Measurements from ENCODE around the gene LFNG. TPM values are rescaled to one million over a fixed set of nuclear protein-coding genes. Genes with fewer than 3 reads are reported as not detected.

Gene LFNG
- total RNA-seq, 1 donor from 2014 or later, result 10.6 TPM

DNA sequence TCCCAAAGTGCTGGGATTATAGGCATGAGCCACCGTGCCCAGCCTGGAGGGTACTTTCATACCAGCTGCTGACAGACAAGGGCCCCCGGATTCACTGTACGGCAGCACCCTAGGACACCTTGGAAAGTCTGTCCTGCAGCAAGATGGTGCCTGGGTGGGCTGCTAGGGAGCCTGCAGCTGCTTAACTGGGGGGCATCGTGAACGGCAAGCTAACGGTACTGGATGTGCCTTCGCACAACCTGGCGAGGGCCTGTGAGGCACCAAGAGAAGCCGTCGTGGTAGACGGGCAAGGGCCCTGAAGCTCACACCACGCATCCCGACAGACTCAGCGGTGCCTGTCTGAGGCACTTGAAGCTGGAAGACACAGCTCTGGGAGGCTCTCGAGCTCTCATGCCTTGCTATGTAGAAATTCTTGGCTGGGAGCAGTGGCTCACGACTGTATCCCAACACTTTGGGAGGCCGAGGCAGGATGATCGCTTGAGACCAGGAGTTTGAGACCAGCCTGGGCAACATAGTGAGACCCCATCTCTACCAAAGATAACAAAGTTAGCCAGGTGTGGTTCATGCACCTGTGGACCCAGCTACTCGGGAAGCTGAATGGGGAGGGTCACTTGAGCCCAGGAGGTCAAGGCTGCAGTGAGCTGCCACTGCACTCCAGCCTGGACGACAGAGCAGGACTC is 26.3 kb downstream of the LFNG start:
- DNase-seq (ENCODE audit: low spot score, unreplicated experiment), result no peak
- Mint-ChIP-seq H3K27ac (no peak overlapping the region), H3K27me3 (no peaks in the 10 kb centered on the region), H3K36me3 (ENCODE audit: insufficient read depth) (peaks cover 19% of the 10 kb centered on the region), H3K4me3 (ENCODE audit: low read depth) (no peak overlapping the region), H3K9me3 (ENCODE audit: low read depth) (no peaks in the 10 kb centered on the region), H3K4me1 (ENCODE audit: low read depth) (no peaks in the 10 kb centered on the region)
- TF ChIP-seq, protein P1, sequence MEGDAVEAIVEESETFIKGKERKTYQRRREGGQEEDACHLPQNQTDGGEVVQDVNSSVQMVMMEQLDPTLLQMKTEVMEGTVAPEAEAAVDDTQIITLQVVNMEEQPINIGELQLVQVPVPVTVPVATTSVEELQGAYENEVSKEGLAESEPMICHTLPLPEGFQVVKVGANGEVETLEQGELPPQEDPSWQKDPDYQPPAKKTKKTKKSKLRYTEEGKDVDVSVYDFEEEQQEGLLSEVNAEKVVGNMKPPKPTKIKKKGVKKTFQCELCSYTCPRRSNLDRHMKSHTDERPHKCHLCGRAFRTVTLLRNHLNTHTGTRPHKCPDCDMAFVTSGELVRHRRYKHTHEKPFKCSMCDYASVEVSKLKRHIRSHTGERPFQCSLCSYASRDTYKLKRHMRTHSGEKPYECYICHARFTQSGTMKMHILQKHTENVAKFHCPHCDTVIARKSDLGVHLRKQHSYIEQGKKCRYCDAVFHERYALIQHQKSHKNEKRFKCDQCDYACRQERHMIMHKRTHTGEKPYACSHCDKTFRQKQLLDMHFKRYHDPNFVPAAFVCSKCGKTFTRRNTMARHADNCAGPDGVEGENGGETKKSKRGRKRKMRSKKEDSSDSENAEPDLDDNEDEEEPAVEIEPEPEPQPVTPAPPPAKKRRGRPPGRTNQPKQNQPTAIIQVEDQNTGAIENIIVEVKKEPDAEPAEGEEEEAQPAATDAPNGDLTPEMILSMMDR (IDR thresholded peaks at IDR 0.05; ENCODE audit: unreplicated experiment), result no peak

- TF ChIP-seq, protein P1 (IDR thresholded peaks at IDR 0.05; ENCODE audit: unreplicated experiment), result no peak
- DNase-seq (ENCODE audit: low spot score, unreplicated experiment), result no peak
- Mint-ChIP-seq H3K27me3 (no peaks in the 10 kb centered on the region), H3K4me1 (ENCODE audit: low read depth) (no peaks in the 10 kb centered on the region), H3K36me3 (ENCODE audit: insufficient read depth) (peaks cover 19% of the 10 kb centered on the region), H3K27ac (no peak overlapping the region), H3K9me3 (ENCODE audit: low read depth) (no peaks in the 10 kb centered on the region), H3K4me3 (ENCODE audit: low read depth) (no peak overlapping the region)
Observed at GRCh38 chr7:2546776-2547586, 27.4 kb downstream of the LFNG start.

- no peaks in the 10 kb centered on the region for H3K27me3 Mint-ChIP-seq
- no peak for DNase-seq (ENCODE audit: low spot score, unreplicated experiment)
- no peaks in the 10 kb centered on the region for H3K9me3 Mint-ChIP-seq (ENCODE audit: low read depth)
- H3K27ac Mint-ChIP-seq, result peak overlapping the region; percentile 52
- peaks cover 17% of the 10 kb centered on the region for H3K36me3 Mint-ChIP-seq (ENCODE audit: insufficient read depth)
- H3K4me1 Mint-ChIP-seq (ENCODE audit: low read depth), result peaks cover 9% of the 10 kb centered on the region
- H3K4me3 Mint-ChIP-seq (ENCODE audit: low read depth), result no peak overlapping the region
- TF ChIP-seq, protein P1 (IDR thresholded peaks at IDR 0.05; ENCODE audit: unreplicated experiment), result no peak
Observed at GRCh38 chr7:2551418-2551817, 31.8 kb downstream of the LFNG start.

GRCh38 chr7:2553108-2553507 is 33.5 kb downstream of the LFNG start:
- H3K36me3 Mint-ChIP-seq (ENCODE audit: insufficient read depth), result peaks cover 10% of the 10 kb centered on the region

More at GRCh38 chr7:2553108-2553507, 33.5 kb downstream of the LFNG start:
- H3K27me3 Mint-ChIP-seq, result no peaks in the 10 kb centered on the region
- H3K9me3 Mint-ChIP-seq (ENCODE audit: low read depth), result no peaks in the 10 kb centered on the region
- no peak overlapping the region for H3K27ac Mint-ChIP-seq
- TF ChIP-seq, protein P1 (IDR thresholded peaks at IDR 0.05; ENCODE audit: unreplicated experiment), result no peak
- H3K4me1 Mint-ChIP-seq (ENCODE audit: low read depth), result peaks cover 10% of the 10 kb centered on the region
- peak overlapping the region; percentile 84 for H3K4me3 Mint-ChIP-seq (ENCODE audit: low read depth)
- no peak for DNase-seq (ENCODE audit: low spot score, unreplicated experiment)
